SK-N-SH treated with all-trans-retinoic acid at 6 μM for 48 hours (cell line): ENCODE data around the gene FSD1L.

Experiments
- ARNTL ChIP-seq: fragments of 450-650 bp; formaldehyde crosslinking; IDR thresholded peaks from 2 replicates; pipeline ENCODE4 v1.5.0; 2020; ENCODE audit warnings: low read depth, mild to moderate bottlenecking, moderate library complexity, borderline replicate concordance
- CSDC2 ChIP-seq: fragments of 250-450 bp; sonication (Bioruptor Pico); IDR thresholded peaks from 2 replicates; pipeline ENCODE4 v1.5.0; 2020; ENCODE audit warnings: mild to moderate bottlenecking, moderate library complexity
- GLIS3 ChIP-seq: fragments of 250-450 bp; sonication (Bioruptor Pico); IDR thresholded peaks from 2 replicates; pipeline ENCODE4 v1.5.0; 2020; ENCODE audit warnings: mild to moderate bottlenecking, moderate library complexity
- PPARA ChIP-seq: fragments of 250-450 bp; sonication (Bioruptor Pico); IDR thresholded peaks from 2 replicates; pipeline ENCODE4 v1.5.0; 2020; ENCODE audit warnings: mild to moderate bottlenecking, borderline replicate concordance
- RARB ChIP-seq: fragments of 250-450 bp; sonication (Bioruptor Pico); IDR thresholded peaks from 2 replicates; pipeline ENCODE4 v1.8.0; 2021; ENCODE audit warnings: mild to moderate bottlenecking, moderate library complexity
- SNAI2 ChIP-seq: fragments of 250-450 bp; sonication (Bioruptor Pico); IDR thresholded peaks from 2 replicates; pipeline ENCODE4 v1.5.0; 2020; ENCODE audit warnings: mild to moderate bottlenecking, moderate library complexity
- TCF4 ChIP-seq: fragments of 250-450 bp; sonication (Bioruptor Pico); IDR thresholded peaks from 2 replicates; pipeline ENCODE4 v1.8.0; 2021; ENCODE audit warnings: mild to moderate bottlenecking, moderate library complexity, borderline replicate concordance
- TOX ChIP-seq: fragments of 250-450 bp; sonication (Bioruptor Pico); IDR thresholded peaks from 2 replicates; pipeline ENCODE4 v1.8.0; 2021; ENCODE audit warnings: mild to moderate bottlenecking, moderate library complexity, borderline replicate concordance
- ZC3H10 ChIP-seq: fragments of 250-450 bp; sonication (Bioruptor Pico); IDR thresholded peaks from 2 replicates; pipeline ENCODE4 v1.5.1; 2021; ENCODE audit warnings: mild to moderate bottlenecking, moderate library complexity
- ZNF565 ChIP-seq: fragments of 450-650 bp; formaldehyde crosslinking; conservative IDR thresholded peaks from 2 replicates; pipeline ENCODE4 v1.5.0; 2020; ENCODE audit warnings: low read depth, mild to moderate bottlenecking, moderate library complexity
- ZNF70 ChIP-seq: fragments of 450-650 bp; formaldehyde crosslinking; IDR thresholded peaks from 2 replicates; pipeline ENCODE4 v1.5.0; 2020; ENCODE audit warnings: mild to moderate bottlenecking, moderate library complexity
- TF ChIP-seq, protein P1 (sequence below): fragments of 250-450 bp; sonication (Bioruptor Pico); IDR thresholded peaks from 2 replicates; pipeline ENCODE4 v1.5.1; 2021; ENCODE audit warnings: mild to moderate bottlenecking, moderate library complexity
- TF ChIP-seq, protein P2 (sequence below): fragments of 250-450 bp; sonication (Bioruptor Pico); IDR thresholded peaks from 2 replicates; pipeline ENCODE4 v1.8.0; 2021; ENCODE audit warnings: low read depth, mild to moderate bottlenecking, moderate library complexity, borderline replicate concordance

- TF ChIP-seq ARNTL, result no peak
- no peak for TF ChIP-seq ZNF565
- TF ChIP-seq ZNF70 (CRISPR knock-in tag), result no peak
- TF ChIP-seq SNAI2 (CRISPR knock-in tag), result no peak
- TF ChIP-seq, protein P1, sequence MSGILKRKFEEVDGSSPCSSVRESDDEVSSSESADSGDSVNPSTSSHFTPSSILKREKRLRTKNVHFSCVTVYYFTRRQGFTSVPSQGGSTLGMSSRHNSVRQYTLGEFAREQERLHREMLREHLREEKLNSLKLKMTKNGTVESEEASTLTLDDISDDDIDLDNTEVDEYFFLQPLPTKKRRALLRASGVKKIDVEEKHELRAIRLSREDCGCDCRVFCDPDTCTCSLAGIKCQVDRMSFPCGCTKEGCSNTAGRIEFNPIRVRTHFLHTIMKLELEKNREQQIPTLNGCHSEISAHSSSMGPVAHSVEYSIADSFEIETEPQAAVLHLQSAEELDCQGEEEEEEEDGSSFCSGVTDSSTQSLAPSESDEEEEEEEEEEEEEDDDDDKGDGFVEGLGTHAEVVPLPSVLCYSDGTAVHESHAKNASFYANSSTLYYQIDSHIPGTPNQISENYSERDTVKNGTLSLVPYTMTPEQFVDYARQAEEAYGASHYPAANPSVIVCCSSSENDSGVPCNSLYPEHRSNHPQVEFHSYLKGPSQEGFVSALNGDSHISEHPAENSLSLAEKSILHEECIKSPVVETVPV (CRISPR knock-in tag), result no peak
- no peak for TF ChIP-seq GLIS3 (CRISPR knock-in tag)
- no peak for TF ChIP-seq PPARA (CRISPR knock-in tag)
- TF ChIP-seq, protein P2, sequence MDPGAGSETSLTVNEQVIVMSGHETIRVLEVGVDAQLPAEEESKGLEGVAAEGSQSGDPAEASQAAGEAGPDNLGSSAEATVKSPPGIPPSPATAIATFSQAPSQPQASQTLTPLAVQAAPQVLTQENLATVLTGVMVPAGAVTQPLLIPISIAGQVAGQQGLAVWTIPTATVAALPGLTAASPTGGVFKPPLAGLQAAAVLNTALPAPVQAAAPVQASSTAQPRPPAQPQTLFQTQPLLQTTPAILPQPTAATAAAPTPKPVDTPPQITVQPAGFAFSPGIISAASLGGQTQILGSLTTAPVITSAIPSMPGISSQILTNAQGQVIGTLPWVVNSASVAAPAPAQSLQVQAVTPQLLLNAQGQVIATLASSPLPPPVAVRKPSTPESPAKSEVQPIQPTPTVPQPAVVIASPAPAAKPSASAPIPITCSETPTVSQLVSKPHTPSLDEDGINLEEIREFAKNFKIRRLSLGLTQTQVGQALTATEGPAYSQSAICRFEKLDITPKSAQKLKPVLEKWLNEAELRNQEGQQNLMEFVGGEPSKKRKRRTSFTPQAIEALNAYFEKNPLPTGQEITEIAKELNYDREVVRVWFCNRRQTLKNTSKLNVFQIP (CRISPR knock-in tag), result no peak
- TF ChIP-seq RARB, result no peak
- TF ChIP-seq TOX (CRISPR knock-in tag), result no peak
- no peak for TF ChIP-seq TCF4 (CRISPR knock-in tag)
- TF ChIP-seq ZC3H10 (CRISPR knock-in tag), result no peak
- no peak for TF ChIP-seq CSDC2 (CRISPR knock-in tag)
Measured at GRCh38 chr9:105572455-105572854, 124.6 kb downstream of the FSD1L start.
